ENCODE results near the gene FBF1.

The FBF1 gene

DNA sequence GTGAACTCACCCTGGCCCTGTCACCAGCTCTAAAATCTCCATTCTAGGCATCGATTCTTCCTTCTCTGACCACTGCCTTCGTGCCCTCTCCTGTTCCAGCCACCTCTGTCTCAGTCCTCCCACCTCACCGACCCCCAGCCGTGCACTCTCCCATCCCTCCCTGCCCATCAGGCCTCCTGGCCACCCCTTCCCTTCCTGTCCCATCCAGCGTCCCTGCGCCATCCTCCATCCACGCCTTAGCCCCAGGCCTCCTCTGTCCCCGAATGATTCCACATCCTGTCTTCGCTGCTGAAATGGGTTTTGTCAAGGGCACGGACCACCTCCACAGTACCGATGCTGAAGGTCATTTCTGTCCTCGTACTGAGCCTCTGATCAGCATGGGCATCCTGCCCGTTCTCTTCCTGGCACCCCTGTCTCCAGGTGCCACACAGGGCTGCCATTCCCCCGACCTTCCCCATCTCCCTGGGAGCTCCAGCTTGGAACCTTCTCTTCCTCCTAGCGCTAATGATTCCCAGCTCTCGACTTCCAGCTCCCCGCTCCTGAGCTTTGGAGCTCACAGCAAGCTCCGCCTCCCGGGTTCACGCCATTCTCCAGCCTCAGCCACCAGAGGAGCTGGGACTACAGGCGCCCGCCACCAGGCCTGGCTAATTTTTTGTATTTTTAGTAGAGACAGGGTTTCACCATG is 46.7 kb downstream of the FBF1 start:
- H3K4me3 ChIP-seq (ENCODE audit: low read length) = no peak overlapping the region
- TF ChIP-seq, protein P1, sequence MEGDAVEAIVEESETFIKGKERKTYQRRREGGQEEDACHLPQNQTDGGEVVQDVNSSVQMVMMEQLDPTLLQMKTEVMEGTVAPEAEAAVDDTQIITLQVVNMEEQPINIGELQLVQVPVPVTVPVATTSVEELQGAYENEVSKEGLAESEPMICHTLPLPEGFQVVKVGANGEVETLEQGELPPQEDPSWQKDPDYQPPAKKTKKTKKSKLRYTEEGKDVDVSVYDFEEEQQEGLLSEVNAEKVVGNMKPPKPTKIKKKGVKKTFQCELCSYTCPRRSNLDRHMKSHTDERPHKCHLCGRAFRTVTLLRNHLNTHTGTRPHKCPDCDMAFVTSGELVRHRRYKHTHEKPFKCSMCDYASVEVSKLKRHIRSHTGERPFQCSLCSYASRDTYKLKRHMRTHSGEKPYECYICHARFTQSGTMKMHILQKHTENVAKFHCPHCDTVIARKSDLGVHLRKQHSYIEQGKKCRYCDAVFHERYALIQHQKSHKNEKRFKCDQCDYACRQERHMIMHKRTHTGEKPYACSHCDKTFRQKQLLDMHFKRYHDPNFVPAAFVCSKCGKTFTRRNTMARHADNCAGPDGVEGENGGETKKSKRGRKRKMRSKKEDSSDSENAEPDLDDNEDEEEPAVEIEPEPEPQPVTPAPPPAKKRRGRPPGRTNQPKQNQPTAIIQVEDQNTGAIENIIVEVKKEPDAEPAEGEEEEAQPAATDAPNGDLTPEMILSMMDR (conservative IDR thresholded peaks at IDR 0.05; ENCODE audit: low read depth, low read length) = no peak
- no peak for DNase-seq (ENCODE audit: low read depth)

DNA sequence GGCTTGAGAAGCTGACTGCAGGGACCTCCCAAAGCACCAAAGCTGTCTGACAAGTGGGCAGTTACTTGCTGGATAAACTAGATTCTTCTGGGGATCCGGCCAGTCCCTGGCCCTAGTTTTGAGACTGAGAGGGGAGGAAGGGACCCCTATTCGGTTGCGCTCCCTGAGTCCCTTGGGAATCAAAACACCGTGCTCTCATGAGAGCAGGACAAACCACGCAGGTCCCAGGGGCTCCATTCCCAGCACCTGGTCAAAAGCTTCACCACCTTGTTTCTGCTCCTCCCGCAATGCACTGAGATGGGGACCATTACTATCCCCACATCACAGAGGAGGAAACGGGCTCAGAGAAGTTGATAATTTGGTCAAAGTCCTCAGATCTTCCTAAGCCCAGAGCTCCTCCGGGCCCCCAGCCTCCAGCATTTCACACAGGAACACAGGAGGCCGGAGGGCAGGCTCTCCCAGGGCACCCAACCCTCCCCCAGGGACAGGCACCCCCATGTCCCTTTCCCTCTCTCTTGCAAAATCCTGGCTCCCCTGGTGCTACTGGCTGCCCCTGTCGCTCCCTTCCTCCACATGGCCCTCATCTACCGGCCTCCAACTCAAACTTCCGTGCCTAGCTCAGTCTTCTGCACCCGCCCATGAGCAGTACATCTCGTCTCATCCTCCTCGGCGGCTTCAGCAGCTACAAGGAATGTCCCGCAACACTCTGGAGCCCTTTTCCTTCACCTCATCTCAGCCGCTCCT is 47.4 kb downstream of the FBF1 start:
- TF ChIP-seq, protein P1 (conservative IDR thresholded peaks at IDR 0.05; ENCODE audit: low read depth, low read length) = no peak
- no peak overlapping the region for H3K4me3 ChIP-seq (ENCODE audit: low read length)
- no peak for DNase-seq (ENCODE audit: low read depth)

DNA sequence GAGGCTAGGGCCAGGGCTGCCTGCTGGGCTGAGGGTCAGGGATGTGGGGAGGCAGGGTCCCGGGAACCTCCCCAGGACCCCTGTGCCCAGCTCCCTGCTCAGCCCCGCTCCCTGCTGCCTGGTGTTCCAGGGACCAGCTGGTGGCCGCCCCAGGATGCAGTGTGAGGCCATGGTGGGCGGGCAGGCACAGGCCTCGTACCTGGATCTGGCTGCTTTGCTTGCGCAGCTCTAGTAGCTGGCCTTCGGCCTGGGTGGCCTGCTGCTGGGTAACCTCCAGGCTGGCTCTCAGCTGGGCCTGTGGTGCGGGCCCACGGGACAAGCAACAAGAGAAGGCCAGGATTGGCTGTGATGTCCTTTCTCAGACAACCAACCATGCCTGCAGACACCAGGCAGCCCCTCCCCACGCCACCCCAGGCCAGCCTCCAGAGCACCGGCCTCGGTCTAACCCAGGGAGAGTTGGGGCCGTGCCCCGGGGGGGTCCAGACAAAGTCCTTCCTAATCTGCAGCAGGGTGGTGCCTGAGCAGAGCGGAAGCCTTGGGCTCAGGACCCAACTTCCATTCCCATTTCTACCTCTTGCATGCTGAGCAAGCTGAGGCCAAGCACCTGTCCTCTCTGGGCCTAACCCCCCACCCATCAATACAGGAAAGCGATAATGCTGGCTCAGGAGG is 48.2 kb downstream of the FBF1 start:
- no peak overlapping the region for H3K4me3 ChIP-seq (ENCODE audit: low read length)

DNA sequence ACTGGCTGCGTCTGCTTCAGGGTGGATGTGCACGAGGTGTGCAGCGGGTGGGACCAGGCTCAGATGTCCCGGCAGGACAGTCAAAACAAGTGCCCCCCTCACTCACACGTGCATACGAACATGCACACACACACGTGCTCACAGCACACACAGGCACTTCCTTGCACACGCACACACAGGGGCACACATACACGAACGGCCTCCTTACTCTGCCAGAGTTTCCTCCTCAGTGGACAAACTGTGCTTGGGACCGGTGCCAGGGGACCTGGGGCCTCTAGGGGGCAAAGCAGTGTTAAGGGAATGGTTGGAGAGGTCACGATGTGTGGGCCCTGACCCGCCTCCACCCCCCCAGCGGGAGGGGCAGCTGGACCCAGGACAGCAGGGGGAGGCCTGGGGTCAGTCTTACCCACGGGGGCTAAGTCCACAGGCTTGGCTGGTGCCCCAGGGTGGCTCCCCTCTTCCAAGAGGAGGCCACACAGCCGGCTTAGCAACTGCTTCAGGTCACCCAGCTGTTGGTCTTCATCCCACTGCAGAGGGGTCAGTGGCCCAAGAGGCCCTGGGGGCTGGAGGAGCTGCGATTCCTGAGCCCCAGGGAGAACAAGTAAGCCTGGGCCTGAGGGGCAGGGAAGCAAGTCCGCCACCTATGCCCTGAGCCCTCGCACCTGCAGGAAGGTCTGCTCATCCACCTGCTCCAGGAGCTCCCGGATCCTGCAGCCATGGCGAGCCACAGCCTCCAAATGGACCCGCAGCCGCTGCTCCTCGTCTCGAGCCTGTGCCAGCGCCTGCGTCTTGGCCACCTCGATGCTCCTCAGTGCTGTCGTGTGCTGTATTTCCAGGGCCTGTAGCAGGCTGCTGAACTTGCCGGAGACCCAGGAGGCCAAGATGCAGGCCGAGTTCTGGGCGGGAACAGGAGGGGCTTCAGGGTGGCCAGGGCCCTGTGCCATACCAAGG is 49.0 kb downstream of the FBF1 start:
- H3K4me3 ChIP-seq (ENCODE audit: low read length) = no peak overlapping the region
- TF ChIP-seq, protein P1 (conservative IDR thresholded peaks at IDR 0.05; ENCODE audit: low read depth, low read length) = peak; percentile 2
- no peak for DNase-seq (ENCODE audit: low read depth)

More for the DNA sequence above, 48.2 kb downstream of the FBF1 start:
- no peak for DNase-seq (ENCODE audit: low read depth)
- TF ChIP-seq, protein P1 (conservative IDR thresholded peaks at IDR 0.05; ENCODE audit: low read depth, low read length) = no peak

DNA sequence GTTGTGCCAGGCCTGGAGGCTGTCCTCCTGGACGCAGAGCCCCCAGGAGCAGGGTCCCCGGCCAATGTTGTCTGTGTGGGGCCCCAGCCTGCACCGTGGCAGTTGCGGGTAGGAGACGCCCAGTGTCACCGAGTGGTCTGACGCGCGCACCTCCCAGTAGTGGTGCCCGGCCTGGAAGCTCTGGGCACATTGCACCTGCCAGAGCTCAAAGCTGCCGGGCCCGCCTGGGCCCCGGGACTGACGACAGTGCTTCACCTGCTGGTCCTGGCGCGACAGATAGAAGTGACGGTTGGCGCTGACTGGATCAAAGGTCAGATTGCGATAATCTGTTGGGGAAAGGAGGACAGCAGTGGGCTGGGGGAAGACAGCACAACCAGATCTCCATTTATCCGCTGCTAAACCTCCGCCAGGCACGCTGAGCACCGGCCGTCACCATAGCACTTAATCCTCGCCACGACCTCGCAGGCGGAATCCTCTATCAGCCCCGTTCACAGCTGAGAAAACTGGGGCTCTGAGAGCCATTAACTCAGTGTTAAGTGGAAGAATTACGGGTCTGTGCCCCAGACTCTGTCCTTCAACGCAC is 49.7 kb downstream of the FBF1 start:
- no peak overlapping the region for H3K4me3 ChIP-seq (ENCODE audit: low read length)
- TF ChIP-seq, protein P1 (conservative IDR thresholded peaks at IDR 0.05; ENCODE audit: low read depth, low read length) = no peak
- DNase-seq (ENCODE audit: low read depth) = no peak

DNA sequence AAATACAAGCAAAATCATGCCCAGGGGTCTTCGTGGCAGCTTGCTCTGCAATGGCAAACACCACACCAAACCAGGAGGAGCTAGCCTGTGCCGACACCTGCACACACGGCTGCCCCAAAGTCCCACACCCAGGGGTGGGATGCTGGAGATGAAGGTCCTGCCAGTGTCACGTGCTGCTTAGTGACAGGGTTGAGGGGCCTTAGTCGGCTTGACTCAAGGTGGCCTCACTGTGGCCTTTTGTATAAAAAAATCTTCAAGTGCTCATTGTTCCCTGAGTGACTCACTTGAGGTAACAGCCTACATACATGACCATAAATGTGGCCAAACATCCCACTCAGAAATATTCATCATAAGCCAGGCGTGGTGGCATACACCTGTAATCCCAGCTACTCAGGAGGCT is 51.4 kb downstream of the FBF1 start:
- no peak for DNase-seq (ENCODE audit: low read depth)
- TF ChIP-seq, protein P1 (conservative IDR thresholded peaks at IDR 0.05; ENCODE audit: low read depth, low read length) = no peak
- H3K4me3 ChIP-seq (ENCODE audit: low read length) = no peak overlapping the region
